Gastrocnemius medialis (tissue), 4 donors: ENCODE data around the gene KLF8. TPM values are rescaled to one million over a fixed set of nuclear protein-coding genes. Genes with fewer than 3 reads are reported as not detected.

Experiments
- ATAC-seq, 2 donors: fragments of 150-250 bp; one replicate each; pipeline ENCODE4 v1.9.1; 2016
- DNase-seq, 2 donors: peaks; one replicate each; pipeline ENCODE4 v3.0.0-alpha.2; 2019
- H3K27ac ChIP-seq, 4 donors: fragments of 200-600 bp; sonication (generic); 1 replicate in 1 of 4; 2 replicates in 3 of 4; pipeline ENCODE4 v1.5.1; 2016 to 2018; ENCODE audit warnings: mild to moderate bottlenecking in 2 of 4, moderate library complexity in 1 of 4
- H3K27me3 ChIP-seq, 3 donors: fragments of 200-600 bp; sonication (generic) in 2 of 3; 1 replicate in 1 of 3; 2 replicates in 2 of 3; pipeline versions ENCODE4 v1.5.1 to v1.6.0; 2016 to 2019; ENCODE audit warnings: mild to moderate bottlenecking in 1 of 3, moderate library complexity in 1 of 3
- H3K36me3 ChIP-seq, 2 donors: fragments of 200-600 bp; sonication (generic) in 1 of 2; one replicate each; pipeline ENCODE4 v1.5.1; 2017 to 2018
- H3K4me1 ChIP-seq, 2 donors: fragments of 200-600 bp; sonication (generic) in 1 of 2; one replicate each; pipeline ENCODE4 v1.5.1; 2016 to 2017; ENCODE audit warnings: mild to moderate bottlenecking in 2 of 2
- H3K4me3 ChIP-seq, 4 donors: fragments of 200-600 bp; sonication (generic) in 3 of 4; 1 replicate in 1 of 4; 2 replicates in 3 of 4; pipeline ENCODE4 v1.5.1; 2016 to 2019; ENCODE audit warnings: mild to moderate bottlenecking in 2 of 4
- H3K9me3 ChIP-seq, 3 donors: fragments of 200-600 bp; sonication (generic) in 2 of 3; 1 replicate in 1 of 3; 2 replicates in 2 of 3; pipeline ENCODE4 v1.5.1; 2016 to 2019
- POLR2A ChIP-seq, 2 donors: fragments of 450-650 bp; IDR thresholded peaks; one replicate each; pipeline ENCODE4 v1.6.1; 2017; ENCODE audit warnings: antibody characterized with exemption in 2 of 2, mild to moderate bottlenecking in 2 of 2, moderate library complexity in 2 of 2
- in situ Hi-C, 4 donors: fragments of 200-750 bp; cut with MboI; loops; one replicate each; pipeline versions ENCODE4 v1.15.0 to v1.8.0; 2017; ENCODE audit warnings: low sequenced_read_pairs in 4 of 4
- intact Hi-C: fragments of 100-400 bp; cut with DNase I; formaldehyde crosslinking; loops from one replicate; pipeline ENCODE4 v1.15.1; 2023; ENCODE audit warnings: low total_unique reads
- total RNA-seq, 4 donors: library from RNA; depleted of rRNA; stranded (reverse); fragments of >200 nt; gene quantifications; one replicate each; pipeline versions ENCODE4 v1.1.0 to v1.2.3, GENCODE V29; 2016
- TF ChIP-seq, protein P1 (sequence below), 5 experiments: fragments of 450-650 bp in 3 of 5; fragments of 200-600 bp in 2 of 5; sonication (generic) in 2 of 5; IDR thresholded peaks in 4 of 5; conservative IDR thresholded peaks in 1 of 5; 1 replicate in 4 of 5; 2 replicates in 1 of 5; pipeline ENCODE4 v1.5.1; 2016 to 2019; ENCODE audit warnings: antibody characterized with exemption in 5 of 5, mild to moderate bottlenecking in 3 of 5, moderate library complexity in 3 of 5

KLF8 gene
- total RNA-seq, 4 donors from 2014 or later: 0.70 to 4.2 (median 3.3) TPM

DNA sequence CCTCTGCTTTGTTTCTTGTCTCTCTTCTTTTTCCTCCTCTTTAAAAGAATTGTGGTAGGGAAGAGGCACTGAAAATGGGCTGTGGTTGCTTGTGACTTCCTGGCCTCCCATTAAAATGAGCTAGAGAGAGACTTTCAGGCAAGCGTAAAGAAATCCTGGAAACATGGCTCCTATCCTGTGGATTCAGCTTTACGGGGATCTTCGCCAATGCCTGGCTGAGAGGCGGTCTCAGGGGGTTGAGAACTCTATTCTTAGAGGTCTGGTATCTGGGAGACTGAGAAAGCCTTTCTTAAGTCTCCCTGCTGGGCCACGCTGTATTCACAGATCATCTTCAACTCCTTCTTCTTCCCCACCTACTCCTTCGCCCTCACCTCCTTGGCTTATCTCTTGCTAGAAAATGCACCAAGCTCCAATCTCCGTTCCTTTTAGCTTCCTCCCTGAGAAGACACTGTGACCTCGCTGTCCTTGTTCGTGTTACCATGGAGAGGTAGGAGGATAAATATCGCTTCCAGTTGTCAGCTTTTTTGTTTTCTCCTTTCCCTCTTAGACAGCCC is 542 bp upstream of the KLF8 start:
- no peaks in the 10 kb centered on the region for H3K36me3 ChIP-seq
- no peak for TF ChIP-seq POLR2A (IDR thresholded peaks at IDR 0.05)
- TF ChIP-seq, protein P1, sequence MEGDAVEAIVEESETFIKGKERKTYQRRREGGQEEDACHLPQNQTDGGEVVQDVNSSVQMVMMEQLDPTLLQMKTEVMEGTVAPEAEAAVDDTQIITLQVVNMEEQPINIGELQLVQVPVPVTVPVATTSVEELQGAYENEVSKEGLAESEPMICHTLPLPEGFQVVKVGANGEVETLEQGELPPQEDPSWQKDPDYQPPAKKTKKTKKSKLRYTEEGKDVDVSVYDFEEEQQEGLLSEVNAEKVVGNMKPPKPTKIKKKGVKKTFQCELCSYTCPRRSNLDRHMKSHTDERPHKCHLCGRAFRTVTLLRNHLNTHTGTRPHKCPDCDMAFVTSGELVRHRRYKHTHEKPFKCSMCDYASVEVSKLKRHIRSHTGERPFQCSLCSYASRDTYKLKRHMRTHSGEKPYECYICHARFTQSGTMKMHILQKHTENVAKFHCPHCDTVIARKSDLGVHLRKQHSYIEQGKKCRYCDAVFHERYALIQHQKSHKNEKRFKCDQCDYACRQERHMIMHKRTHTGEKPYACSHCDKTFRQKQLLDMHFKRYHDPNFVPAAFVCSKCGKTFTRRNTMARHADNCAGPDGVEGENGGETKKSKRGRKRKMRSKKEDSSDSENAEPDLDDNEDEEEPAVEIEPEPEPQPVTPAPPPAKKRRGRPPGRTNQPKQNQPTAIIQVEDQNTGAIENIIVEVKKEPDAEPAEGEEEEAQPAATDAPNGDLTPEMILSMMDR (IDR thresholded peaks at IDR 0.05 in 4 of 5, conservative IDR thresholded peaks at IDR 0.05 in 1 of 5): no peak
- in situ Hi-C loops: loop anchor here in 1 of 4 donors (25.0 kb wide), 2 partner anchors 494 to 506 kb away; partner anchors contain the start of gene NBDY
- intact Hi-C loops: loop anchor here (5.0 kb wide), 2 partner anchors 331 to 501 kb away; partner anchors contain the start of gene UBQLN2
- H3K27ac ChIP-seq: peak overlapping the region; percentile 76 to 80 (median 78)
- peaks cover 0 to 3% of the 10 kb centered on the region in 2 donors for H3K4me1 ChIP-seq
- no peaks in the 10 kb centered on the region for H3K9me3 ChIP-seq
- H3K27me3 ChIP-seq: peaks cover 0 to 6% (median 0%) of the 10 kb centered on the region in 3 donors
- DNase-seq: no peak
- ATAC-seq: no peak
- H3K4me3 ChIP-seq: peak overlapping the region; percentile 51 to 61 (median 60)

- no peaks in the 10 kb centered on the region for H3K36me3 ChIP-seq
- H3K9me3 ChIP-seq: no peaks in the 10 kb centered on the region
- H3K4me3 ChIP-seq: peak overlapping the region; percentile 51 to 61 (median 60)
- no peak for DNase-seq
- H3K27ac ChIP-seq: peak overlapping the region; percentile 76 to 80 (median 78)
- in situ Hi-C loops: loop anchor here in 1 of 4 donors (25.0 kb wide), 2 partner anchors 496 to 504 kb away; partner anchors contain the start of gene NBDY
- H3K4me1 ChIP-seq: peaks cover 0 to 3% of the 10 kb centered on the region in 2 donors
- no peak for TF ChIP-seq POLR2A (IDR thresholded peaks at IDR 0.05)
- TF ChIP-seq, protein P1 (IDR thresholded peaks at IDR 0.05 in 4 of 5, conservative IDR thresholded peaks at IDR 0.05 in 1 of 5): no peak
- peaks cover 0 to 6% (median 0%) of the 10 kb centered on the region in 3 donors for H3K27me3 ChIP-seq
- peak; percentile 49 to 68 for ATAC-seq
- intact Hi-C loops: loop anchor here (5.0 kb wide), 2 partner anchors 329 to 499 kb away; partner anchors contain the start of gene UBQLN2
Measured at GRCh38 chrX:56233100-56233499, 944 bp downstream of the KLF8 start.

DNA sequence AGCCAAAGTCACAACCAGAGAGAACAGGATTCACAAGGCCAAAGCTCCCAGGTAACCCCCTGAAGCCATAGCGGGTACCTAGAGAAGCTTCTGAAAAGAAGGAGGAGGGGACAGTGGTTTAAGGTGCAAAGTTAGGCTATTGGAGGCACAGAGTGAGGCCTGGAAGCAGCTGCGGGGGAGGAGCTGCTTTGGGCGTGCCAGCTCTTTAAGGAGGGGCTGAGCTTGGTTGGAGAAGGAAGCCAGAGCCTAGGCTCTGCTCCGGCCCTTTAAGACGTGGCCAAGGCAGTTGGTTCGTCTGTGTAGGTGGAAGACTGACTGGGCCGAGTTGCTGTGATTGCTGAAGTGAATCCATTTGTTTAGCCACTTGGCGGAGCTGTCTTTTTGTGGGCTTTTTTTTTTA is 1.5 kb downstream of the KLF8 start:
- in situ Hi-C loops: loop anchor here in 1 of 4 donors (25.0 kb wide), 2 partner anchors 496 to 504 kb away; partner anchors contain the start of gene NBDY
- H3K27me3 ChIP-seq: peaks cover 0 to 6% (median 0%) of the 10 kb centered on the region in 3 donors
- peaks cover 0 to 3% of the 10 kb centered on the region in 2 donors for H3K4me1 ChIP-seq
- no peaks in the 10 kb centered on the region for H3K36me3 ChIP-seq
- peak overlapping the region; percentile 51 to 61 (median 60) for H3K4me3 ChIP-seq
- ATAC-seq (peak; percentile 78 to 82), DNase-seq (peak; percentile 51 to 63)
- H3K27ac ChIP-seq: peak overlapping the region; percentile 76 to 80 (median 78)
- intact Hi-C loops: loop anchor here (5.0 kb wide), 2 partner anchors 329 to 499 kb away; partner anchors contain the start of gene UBQLN2
- TF ChIP-seq, protein P1 (IDR thresholded peaks at IDR 0.05 in 4 of 5, conservative IDR thresholded peaks at IDR 0.05 in 1 of 5): no peak
- peak; percentile 14 to 25 for TF ChIP-seq POLR2A (IDR thresholded peaks at IDR 0.05)
- H3K9me3 ChIP-seq: no peaks in the 10 kb centered on the region

DNA sequence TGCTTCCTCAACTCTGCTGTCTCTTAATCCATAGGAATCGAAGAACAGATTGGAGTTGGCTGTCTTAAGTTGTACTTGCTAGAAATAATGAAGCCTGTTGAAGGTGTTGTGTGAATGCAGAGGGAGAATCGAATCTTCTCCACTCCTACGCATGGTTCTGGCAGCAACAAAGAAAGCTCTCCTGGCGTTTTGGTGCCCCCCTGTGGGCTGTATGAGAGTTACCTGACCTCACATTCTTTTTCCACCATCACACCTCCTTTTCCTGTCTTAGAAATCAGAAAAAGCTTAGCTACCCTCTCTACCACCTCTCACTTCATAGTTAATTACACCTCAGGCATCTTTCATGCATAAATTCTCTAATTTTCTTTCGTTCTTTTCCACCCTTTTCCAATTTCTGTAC is 16.3 kb downstream of the KLF8 start:
- Histone ChIP-seq H3K9me3 (no peaks in the 10 kb centered on the region), H3K4me1 (no peaks in the 10 kb centered on the region), H3K27ac (no peak overlapping the region), H3K27me3 (no peaks in the 10 kb centered on the region), H3K4me3 (no peak overlapping the region), H3K36me3 (no peaks in the 10 kb centered on the region)
- ATAC-seq: no peak
- in situ Hi-C loops (loop anchor here in 1 of 4 donors (25.0 kb wide), 2 partner anchors 489 to 511 kb away; partner anchors contain the start of gene NBDY), intact Hi-C loops (loop anchor here (2.0 kb wide), 1 partner anchor 30 kb away; no protein-coding TSS in a partner anchor)
- TF ChIP-seq, protein P1 (IDR thresholded peaks at IDR 0.05 in 4 of 5, conservative IDR thresholded peaks at IDR 0.05 in 1 of 5): peak; percentile 32 to 59 (median 50)
- TF ChIP-seq POLR2A (IDR thresholded peaks at IDR 0.05): no peak
- no peak for DNase-seq
